Measurements from ENCODE around the gene TMEM100. TPM values are rescaled to one million over a fixed set of nuclear protein-coding genes. Genes with fewer than 3 reads are reported as not detected.

The TMEM100 gene
- total RNA-seq, 1 donor from 2014 or later = 21.4 TPM

- peaks cover 10% of the 10 kb centered on the region for H3K36me3 Mint-ChIP-seq
- H3K9me3 Mint-ChIP-seq = no peaks in the 10 kb centered on the region
- peaks cover 17% of the 10 kb centered on the region for H3K4me1 Mint-ChIP-seq (ENCODE audit: unreplicated experiment)
- H3K27me3 Mint-ChIP-seq = no peaks in the 10 kb centered on the region
- TF ChIP-seq, protein P1, sequence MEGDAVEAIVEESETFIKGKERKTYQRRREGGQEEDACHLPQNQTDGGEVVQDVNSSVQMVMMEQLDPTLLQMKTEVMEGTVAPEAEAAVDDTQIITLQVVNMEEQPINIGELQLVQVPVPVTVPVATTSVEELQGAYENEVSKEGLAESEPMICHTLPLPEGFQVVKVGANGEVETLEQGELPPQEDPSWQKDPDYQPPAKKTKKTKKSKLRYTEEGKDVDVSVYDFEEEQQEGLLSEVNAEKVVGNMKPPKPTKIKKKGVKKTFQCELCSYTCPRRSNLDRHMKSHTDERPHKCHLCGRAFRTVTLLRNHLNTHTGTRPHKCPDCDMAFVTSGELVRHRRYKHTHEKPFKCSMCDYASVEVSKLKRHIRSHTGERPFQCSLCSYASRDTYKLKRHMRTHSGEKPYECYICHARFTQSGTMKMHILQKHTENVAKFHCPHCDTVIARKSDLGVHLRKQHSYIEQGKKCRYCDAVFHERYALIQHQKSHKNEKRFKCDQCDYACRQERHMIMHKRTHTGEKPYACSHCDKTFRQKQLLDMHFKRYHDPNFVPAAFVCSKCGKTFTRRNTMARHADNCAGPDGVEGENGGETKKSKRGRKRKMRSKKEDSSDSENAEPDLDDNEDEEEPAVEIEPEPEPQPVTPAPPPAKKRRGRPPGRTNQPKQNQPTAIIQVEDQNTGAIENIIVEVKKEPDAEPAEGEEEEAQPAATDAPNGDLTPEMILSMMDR (conservative IDR thresholded peaks at IDR 0.05) = no peak
- DNase-seq (ENCODE audit: extremely low spot score, unreplicated experiment) = no peak
- H3K4me3 Mint-ChIP-seq = peak overlapping the region; percentile 93
- H3K27ac Mint-ChIP-seq = peak overlapping the region; percentile 77
Observed at GRCh38 chr17:55749985-55750384, 27.3 kb upstream of the TMEM100 start.

GRCh38 chr17:55748841-55749240 lies 26.2 kb upstream of the TMEM100 start:
- TF ChIP-seq, protein P1 (conservative IDR thresholded peaks at IDR 0.05) = no peak
- Mint-ChIP-seq H3K27ac (no peak overlapping the region), H3K9me3 (no peaks in the 10 kb centered on the region), H3K4me1 (ENCODE audit: unreplicated experiment) (peaks cover 17% of the 10 kb centered on the region), H3K36me3 (peaks cover 5% of the 10 kb centered on the region), H3K4me3 (no peak overlapping the region), H3K27me3 (no peaks in the 10 kb centered on the region)
- DNase-seq (ENCODE audit: extremely low spot score, unreplicated experiment) = no peak

- TF ChIP-seq, protein P1 (conservative IDR thresholded peaks at IDR 0.05) = no peak
- Mint-ChIP-seq H3K27ac (no peak overlapping the region), H3K4me1 (ENCODE audit: unreplicated experiment) (peaks cover 20% of the 10 kb centered on the region), H3K4me3 (no peak overlapping the region), H3K36me3 (no peaks in the 10 kb centered on the region), H3K27me3 (no peaks in the 10 kb centered on the region), H3K9me3 (no peaks in the 10 kb centered on the region)
- DNase-seq (ENCODE audit: extremely low spot score, unreplicated experiment) = no peak
Observed at GRCh38 chr17:55747209-55747608, 24.5 kb upstream of the TMEM100 start.

DNA sequence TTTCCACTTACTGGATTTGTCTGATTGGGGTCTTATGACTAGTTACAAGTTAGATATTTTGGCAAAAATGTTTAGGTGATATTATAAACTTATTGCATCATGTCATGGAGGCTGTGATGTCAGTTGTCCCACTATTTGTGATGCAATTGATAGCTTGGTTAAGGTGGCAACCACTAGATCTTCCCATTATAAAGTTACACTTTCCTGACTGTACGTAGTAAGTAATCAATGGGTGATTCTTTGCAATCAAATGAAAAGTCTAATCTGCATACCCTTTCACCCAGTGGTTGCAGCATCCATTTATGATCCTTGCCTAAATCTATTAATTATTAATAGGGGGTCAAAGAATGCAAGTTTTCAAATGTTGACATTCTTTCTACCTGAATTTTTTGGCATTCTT lies 23.8 kb upstream of the TMEM100 start:
- no peak for DNase-seq (ENCODE audit: extremely low spot score, unreplicated experiment)
- H3K36me3 Mint-ChIP-seq = no peaks in the 10 kb centered on the region
- peaks cover 13% of the 10 kb centered on the region for H3K4me1 Mint-ChIP-seq (ENCODE audit: unreplicated experiment)
- H3K27ac Mint-ChIP-seq = no peak overlapping the region
- TF ChIP-seq, protein P1 (conservative IDR thresholded peaks at IDR 0.05) = no peak
- no peak overlapping the region for H3K4me3 Mint-ChIP-seq
- no peaks in the 10 kb centered on the region for H3K27me3 Mint-ChIP-seq
- no peaks in the 10 kb centered on the region for H3K9me3 Mint-ChIP-seq

DNA sequence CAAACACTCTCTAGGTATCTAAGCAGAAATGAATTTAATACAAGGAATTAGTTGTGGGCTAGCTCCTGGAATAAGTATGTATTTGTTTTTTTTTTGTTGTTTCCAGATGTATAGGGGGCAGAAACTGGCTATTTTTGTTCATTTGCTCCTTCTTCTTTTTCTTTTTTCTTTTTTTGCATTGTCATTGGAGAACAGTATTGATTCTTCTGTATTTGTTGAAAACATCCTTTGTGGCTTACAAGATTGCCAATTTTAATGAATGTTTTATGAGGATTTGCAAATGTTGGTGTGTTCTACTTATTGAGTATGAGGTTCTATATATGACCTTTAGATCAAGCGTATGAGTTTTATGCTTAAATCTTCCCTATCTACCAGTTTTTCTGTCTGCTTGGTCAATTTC lies 22.6 kb upstream of the TMEM100 start:
- no peak overlapping the region for H3K27ac Mint-ChIP-seq
- no peak overlapping the region for H3K4me3 Mint-ChIP-seq
- H3K27me3 Mint-ChIP-seq = no peaks in the 10 kb centered on the region
- H3K9me3 Mint-ChIP-seq = no peaks in the 10 kb centered on the region
- no peaks in the 10 kb centered on the region for H3K36me3 Mint-ChIP-seq
- no peak for DNase-seq (ENCODE audit: extremely low spot score, unreplicated experiment)
- TF ChIP-seq, protein P1 (conservative IDR thresholded peaks at IDR 0.05) = no peak
- peaks cover 7% of the 10 kb centered on the region for H3K4me1 Mint-ChIP-seq (ENCODE audit: unreplicated experiment)

DNA sequence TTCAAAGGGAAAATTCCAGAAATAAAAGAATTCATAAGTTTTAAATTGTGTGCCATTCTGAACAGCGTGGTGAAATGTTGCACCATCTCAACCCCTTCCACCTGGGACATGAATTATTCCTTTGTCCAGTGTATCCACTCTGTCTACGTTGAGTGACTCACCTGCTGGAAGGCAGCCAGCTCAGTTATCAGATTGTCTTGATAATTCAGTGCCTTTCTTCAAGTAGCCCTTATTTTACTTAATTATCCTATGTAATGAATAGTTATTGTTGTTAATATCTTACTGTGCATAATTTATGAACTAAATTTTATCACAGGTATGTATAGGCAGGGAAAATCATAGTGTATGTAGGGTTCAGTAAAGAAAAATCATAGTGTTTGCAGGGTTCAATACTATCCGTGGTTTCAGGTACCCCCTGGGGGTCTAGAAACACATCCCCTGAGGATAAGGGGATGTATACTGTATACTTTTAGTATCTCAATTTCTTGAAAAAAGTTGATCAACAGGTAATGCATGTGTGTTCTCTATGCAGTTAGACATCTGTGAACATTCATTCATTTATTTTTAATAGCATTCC lies 20.5 kb upstream of the TMEM100 start:
- Mint-ChIP-seq H3K4me3 (no peak overlapping the region), H3K27me3 (no peaks in the 10 kb centered on the region), H3K9me3 (no peaks in the 10 kb centered on the region), H3K36me3 (no peaks in the 10 kb centered on the region), H3K4me1 (ENCODE audit: unreplicated experiment) (peaks cover 6% of the 10 kb centered on the region), H3K27ac (peak overlapping the region; percentile 66)
- DNase-seq (ENCODE audit: extremely low spot score, unreplicated experiment) = no peak
- TF ChIP-seq, protein P1 (conservative IDR thresholded peaks at IDR 0.05) = no peak

All from type B pancreatic cell (in vitro differentiated cells).